Neuronal stem cell (in vitro differentiated cells): ENCODE measurements around the gene SYT5. TPM values are rescaled to one million over a fixed set of nuclear protein-coding genes. Genes with fewer than 3 reads are reported as not detected.

Source experiments
- DNase-seq: peaks from one replicate; pipeline ENCODE4 v3.0.0-alpha.2; 2013; ENCODE audit warnings: low spot score
- H2AFZ ChIP-seq: one replicate; pipeline ENCODE4 v1.6.1; 2013; ENCODE audit warnings: mild to moderate bottlenecking, low read length, inconsistent platforms
- H2AK5ac ChIP-seq: 2 replicates; pipeline ENCODE4 v1.6.1; 2013; ENCODE audit warnings: low read depth, mild to moderate bottlenecking, inconsistent platforms, low read length, moderate library complexity, mixed read lengths
- H2BK120ac ChIP-seq: 2 replicates; pipeline ENCODE4 v1.6.1; 2013; ENCODE audit warnings: low read depth, mild to moderate bottlenecking, inconsistent platforms, low read length, moderate library complexity, mixed read lengths
- H2BK12ac ChIP-seq: one replicate; pipeline ENCODE4 v1.6.1; 2013; ENCODE audit warnings: low read length, inconsistent platforms
- H2BK15ac ChIP-seq: 2 replicates; pipeline ENCODE4 v1.6.1; 2013; ENCODE audit warnings: mild to moderate bottlenecking, low read length, inconsistent platforms, mixed read lengths
- H2BK5ac ChIP-seq: one replicate; pipeline ENCODE4 v1.6.1; 2013; ENCODE audit warnings: inconsistent platforms, mild to moderate bottlenecking, low read length, moderate library complexity
- H3K14ac ChIP-seq: one replicate; pipeline ENCODE4 v1.6.1; 2013; ENCODE audit warnings: low read length, inconsistent platforms
- H3K18ac ChIP-seq: 2 replicates; pipeline ENCODE4 v1.6.1; 2013; ENCODE audit warnings: low read length, inconsistent platforms
- H3K23ac ChIP-seq: 2 replicates; pipeline ENCODE4 v1.6.1; 2013; ENCODE audit warnings: low read depth, mild to moderate bottlenecking, mixed read lengths, low read length, inconsistent platforms; ENCODE audit not compliant: poor library complexity
- H3K27ac ChIP-seq: replicated peaks from 3 replicates; pipeline ENCODE4 v1.5.1; 2013; ENCODE audit warnings: low read length, inconsistent platforms
- H3K27me3 ChIP-seq, 3 experiments: 2 replicates each; pipeline ENCODE4 v1.6.1; 2013; ENCODE audit warnings: low read length in 3 of 3, mild to moderate bottlenecking in 2 of 3, inconsistent platforms in 1 of 3, low read depth in 1 of 3, mixed read lengths in 1 of 3, moderate library complexity in 1 of 3; ENCODE audit not compliant: control insufficient read depth in 3 of 3, insufficient read depth in 3 of 3
- H3K36me3 ChIP-seq, 2 donors: replicated peaks in 1 of 2; 2 replicates each; pipeline ENCODE4 v1.6.1; 2013; ENCODE audit warnings: low read length in 2 of 2; ENCODE audit not compliant: control insufficient read depth in 2 of 2, insufficient read depth in 2 of 2
- H3K4ac ChIP-seq: 2 replicates; pipeline ENCODE4 v1.6.1; 2013; ENCODE audit warnings: inconsistent platforms, mild to moderate bottlenecking, low read length, moderate library complexity
- H3K4me1 ChIP-seq, 2 donors: 1 replicate in 1 of 2; 2 replicates in 1 of 2; pipeline ENCODE4 v1.6.1; 2013; ENCODE audit warnings: low read length in 2 of 2, low read depth in 1 of 2; ENCODE audit not compliant: control insufficient read depth in 2 of 2, insufficient read depth in 1 of 2
- H3K4me2 ChIP-seq: one replicate; pipeline ENCODE4 v1.6.1; 2013; ENCODE audit warnings: mild to moderate bottlenecking, low read length, inconsistent platforms; ENCODE audit not compliant: insufficient read depth, poor library complexity, severe bottlenecking
- H3K4me3 ChIP-seq, 2 donors: 2 replicates each; pipeline ENCODE4 v1.5.1; 2013; ENCODE audit warnings: low read length in 2 of 2, mild to moderate bottlenecking in 2 of 2, inconsistent platforms in 1 of 2, moderate library complexity in 1 of 2
- H3K79me1 ChIP-seq: one replicate; pipeline ENCODE4 v1.6.1; 2013; ENCODE audit warnings: low read depth, mild to moderate bottlenecking, inconsistent platforms, low read length, moderate library complexity
- H3K9ac ChIP-seq: one replicate; pipeline ENCODE4 v1.6.1; 2013; ENCODE audit warnings: mild to moderate bottlenecking, low read depth, low read length, inconsistent platforms; ENCODE audit not compliant: poor library complexity
- H3K9me3 ChIP-seq, 2 donors: replicated peaks in 1 of 2; 2 replicates each; pipeline versions ENCODE3 to v1.6.1; 2013; ENCODE audit warnings: low read length in 2 of 2, mild to moderate bottlenecking in 2 of 2, inconsistent platforms in 1 of 2, low read depth in 1 of 2, mixed read lengths in 1 of 2, moderate library complexity in 1 of 2; ENCODE audit not compliant: control insufficient read depth in 2 of 2, insufficient read depth in 1 of 2
- H4K8ac ChIP-seq: one replicate; pipeline ENCODE4 v1.6.1; 2013; ENCODE audit warnings: low read depth, mild to moderate bottlenecking, inconsistent platforms, low read length, moderate library complexity
- H4K91ac ChIP-seq: one replicate; pipeline ENCODE4 v1.6.1; 2013; ENCODE audit warnings: low read length, low read depth, mild to moderate bottlenecking, inconsistent platforms; ENCODE audit not compliant: poor library complexity
- WGBS, 2 donors: extraction: QIAGEN DNeasy Blood & Tissue Kit; methylation state at CpG; one replicate each; pipeline ENCODE4 v1.1.7; 2013; ENCODE audit warnings: missing lambda C conversion rate in 2 of 2, mixed read lengths in 1 of 2; ENCODE audit not compliant: insufficient read length in 2 of 2, insufficient replicate concordance in 1 of 2; ENCODE audit errors: extremely low coverage in 2 of 2; 5-methylcytosine and 5-hydroxymethylcytosine counted together
- polyA plus RNA-seq, 2 experiments: library from polyadenylated mRNA; stranded (reverse); fragments of 200-250 nt; gene quantifications; one replicate each; pipeline ENCODE4 v1.2.3, GENCODE V29; 2013

The SYT5 gene
- polyA plus RNA-seq (2013, experiment 1 of 2), result 0.14 TPM
- polyA plus RNA-seq (2013, experiment 2 of 2), result 0.26 TPM

DNA sequence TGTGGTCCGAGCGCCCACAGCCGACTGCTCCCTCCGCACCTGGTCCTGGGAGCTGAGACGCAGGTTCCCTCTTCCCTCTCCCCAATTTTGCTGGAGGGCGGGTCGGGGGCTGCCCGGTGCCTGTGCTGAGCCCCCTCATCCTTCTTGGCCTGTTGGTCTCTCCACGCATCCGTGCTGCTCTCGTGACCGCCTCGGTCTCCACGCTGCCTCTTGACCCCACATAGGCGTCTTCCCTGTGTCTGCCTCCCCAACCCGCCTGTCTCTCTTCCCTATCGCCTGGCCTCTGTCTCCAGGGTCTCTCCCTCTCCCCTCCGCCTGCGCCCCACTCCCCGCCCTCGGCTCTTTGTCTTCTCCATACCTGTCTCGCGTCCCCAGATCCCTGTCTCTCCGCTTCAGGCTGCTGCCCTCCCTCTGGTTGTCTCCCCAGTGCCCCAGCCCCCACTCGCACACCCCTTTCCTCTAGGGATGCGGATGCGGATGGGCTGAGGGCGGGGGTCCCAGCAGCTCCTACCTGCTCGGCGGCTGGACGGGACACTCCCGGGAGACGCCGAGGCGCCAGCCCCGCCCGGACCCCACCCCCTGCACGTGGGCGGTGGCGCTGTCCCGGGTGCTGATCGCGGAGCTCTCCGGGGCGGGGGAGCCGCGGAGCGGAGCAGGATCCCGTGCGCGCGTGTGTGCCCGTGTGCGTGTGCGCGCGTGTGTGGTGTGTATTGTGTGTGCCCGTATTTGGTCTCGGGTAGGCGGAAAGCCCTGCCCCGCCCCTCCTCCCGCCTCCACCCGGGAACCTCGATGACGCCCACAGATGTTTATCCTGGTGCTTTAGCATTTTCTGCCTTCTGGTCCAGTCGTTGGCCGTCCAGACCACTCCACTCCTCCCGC is at the start of gene SYT5:
TSS of gene SYT5 (minus strand) at position 684 of the 879 bp plus-strand sequence. CDS start 1,248 bp downstream, outside the sequence.
- Histone ChIP-seq H3K36me3 (no peaks in the 10 kb centered on the region), H2BK5ac (peak within 1 kb of the TSS; percentile 39), H3K4me1 (peaks cover 6 to 9% of the 10 kb centered on the region in 2 donors), H4K8ac (no peak within 1 kb of the TSS), H2BK12ac (peak within 1 kb of the TSS; percentile 41), H3K14ac (peak within 1 kb of the TSS; percentile 4), H3K4me2 (peak within 1 kb of the TSS; percentile 98), H3K27me3 (peaks cover 0 to 46% (median 28%) of the 10 kb centered on the region in 3 experiments), H2BK120ac (peak within 1 kb of the TSS; percentile 72), H2AK5ac (peak within 1 kb of the TSS; percentile 72), H3K79me1 (no peaks in the 10 kb centered on the region), H2AFZ (peak within 1 kb of the TSS; percentile 94), H3K23ac (peak within 1 kb of the TSS; percentile 60), H3K9me3 (peaks cover 0 to 2% of the 10 kb centered on the region in 2 donors), H4K91ac (no peak within 1 kb of the TSS), H3K27ac (no peak within 1 kb of the TSS), H3K4me3 (peak within 1 kb of the TSS; percentile 46 to 81), H3K4ac (no peak within 1 kb of the TSS), H3K9ac (peak within 1 kb of the TSS; percentile 37), H2BK15ac (peak within 1 kb of the TSS; percentile 25), H3K18ac (peak within 1 kb of the TSS; percentile 94)
- DNase-seq, result peak; percentile 58
- no CpG with 5 or more reads among the region's 68 CpGs for whole genome bisulfite sequencing, 2 donors

DNA sequence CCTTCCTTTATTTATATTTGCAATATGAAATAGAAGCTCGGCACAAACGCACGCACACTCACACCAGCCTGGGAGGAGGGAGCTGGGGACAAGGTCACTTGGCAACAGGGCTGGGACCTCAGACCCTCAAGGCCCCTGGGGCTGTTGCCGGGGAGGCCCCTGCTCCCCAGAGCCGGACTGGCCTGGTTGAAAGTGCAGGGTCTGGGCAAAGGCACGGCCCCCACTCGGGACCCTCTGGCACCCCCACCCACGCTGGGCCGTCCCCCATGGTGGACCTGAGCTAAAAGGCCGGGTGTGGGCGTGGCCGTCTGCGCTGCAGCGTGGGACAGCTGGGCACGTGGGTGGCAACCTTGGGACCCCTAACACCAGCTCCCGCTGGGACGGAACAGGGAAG is 49.7 kb upstream of the SYT5 start:
- H2BK120ac ChIP-seq, result no peak overlapping the region
- H3K14ac ChIP-seq, result no peak overlapping the region
- H4K91ac ChIP-seq, result no peak overlapping the region
- no peak for DNase-seq
- no peak overlapping the region for H3K9ac ChIP-seq
- no peak overlapping the region for H2AFZ ChIP-seq
- no peak overlapping the region for H3K27ac ChIP-seq
- H3K4me2 ChIP-seq, result no peak overlapping the region
- H3K23ac ChIP-seq, result no peak overlapping the region
- H2BK15ac ChIP-seq, result no peak overlapping the region
- H2AK5ac ChIP-seq, result no peak overlapping the region
- no peaks in the 10 kb centered on the region for H3K9me3 ChIP-seq
- no peak overlapping the region for H2BK5ac ChIP-seq
- H2BK12ac ChIP-seq, result no peak overlapping the region
- H3K4me1 ChIP-seq, result peaks cover 0 to 2% of the 10 kb centered on the region in 2 donors
- H3K79me1 ChIP-seq, result peaks cover 5% of the 10 kb centered on the region
- H3K4ac ChIP-seq, result no peak overlapping the region
- no peaks in the 10 kb centered on the region for H3K27me3 ChIP-seq
- no peak overlapping the region for H3K4me3 ChIP-seq
- no peak overlapping the region for H4K8ac ChIP-seq
- peaks cover 35 to 88% of the 10 kb centered on the region in 2 donors for H3K36me3 ChIP-seq
- WGBS, 2 donors, result no CpG with 5 or more reads among the region's 17 CpGs
- no peak overlapping the region for H3K18ac ChIP-seq

DNA sequence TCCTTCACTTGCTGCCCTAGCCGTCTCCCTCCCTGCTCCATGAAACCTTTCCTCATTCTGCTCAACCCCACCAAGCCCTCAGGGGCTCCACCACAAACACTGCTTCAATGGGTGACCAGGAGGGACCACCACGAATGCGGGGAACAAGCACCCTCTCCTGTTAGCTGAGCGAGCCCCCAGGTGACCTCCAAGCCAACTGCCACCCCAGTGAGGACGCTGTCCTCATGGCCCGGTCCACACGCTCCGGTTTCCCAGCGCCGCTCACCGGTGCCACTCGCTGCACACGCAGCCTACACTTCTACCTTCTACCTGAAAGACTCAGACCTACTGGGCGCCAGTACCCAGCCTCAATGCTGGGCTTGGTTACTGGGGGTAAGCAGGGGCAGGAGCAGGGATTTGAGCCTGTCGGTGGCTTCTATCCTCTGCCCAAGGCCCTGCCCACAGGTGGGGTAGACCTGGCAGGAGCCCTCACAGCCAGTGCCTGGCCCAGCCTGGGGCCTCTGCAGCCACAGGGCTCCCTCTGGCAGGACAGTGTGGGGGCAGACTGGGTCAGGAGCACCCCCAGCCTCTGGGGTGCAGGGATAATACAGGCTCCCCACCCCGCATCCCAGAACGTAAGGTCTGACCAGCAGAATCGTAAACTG is 49.2 kb upstream of the SYT5 start:
- Histone ChIP-seq H2BK15ac (no peak overlapping the region), H2AK5ac (no peak overlapping the region), H3K14ac (no peak overlapping the region), H3K4me3 (no peak overlapping the region), H3K4ac (no peak overlapping the region), H2AFZ (no peak overlapping the region), H2BK120ac (no peak overlapping the region), H3K23ac (peak overlapping the region; percentile 85), H3K27ac (no peak overlapping the region), H3K9me3 (no peaks in the 10 kb centered on the region), H3K27me3 (no peaks in the 10 kb centered on the region), H3K4me2 (no peak overlapping the region), H2BK5ac (no peak overlapping the region), H2BK12ac (no peak overlapping the region), H4K8ac (no peak overlapping the region), H3K9ac (no peak overlapping the region), H3K18ac (peak overlapping the region; percentile 6), H3K36me3 (peaks cover 31 to 83% of the 10 kb centered on the region in 2 donors), H3K4me1 (peaks cover 0 to 2% of the 10 kb centered on the region in 2 donors), H4K91ac (no peak overlapping the region), H3K79me1 (peaks cover 5% of the 10 kb centered on the region)
- no CpG with 5 or more reads among the region's 18 CpGs for WGBS, 2 donors
- no peak for DNase-seq
